Measurements from ENCODE around the gene ADAMTS2. TPM values are rescaled to one million over a fixed set of nuclear protein-coding genes. Genes with fewer than 3 reads are reported as not detected.

ADAMTS2 gene
- total RNA-seq, 1 donor from 2014 or later: 93.2 TPM

DNA sequence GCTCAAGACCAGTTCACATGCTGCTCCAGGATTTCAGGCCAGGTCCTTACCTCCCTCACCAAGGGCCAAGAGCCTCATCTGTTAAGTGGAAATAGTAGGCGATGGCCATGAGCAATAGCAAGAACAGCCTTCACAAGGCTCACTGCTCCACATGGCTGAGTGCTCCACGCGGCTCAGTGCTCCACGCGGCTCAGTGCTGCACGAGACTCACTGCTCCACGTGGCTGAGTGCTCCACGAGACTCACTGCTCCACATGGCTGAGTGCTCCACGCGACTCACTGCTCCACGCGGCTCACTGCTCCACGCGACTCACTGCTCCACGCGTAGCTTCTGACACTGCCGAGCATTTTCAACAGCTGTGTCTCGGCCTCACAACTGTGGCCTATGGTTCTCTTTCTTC lies 36.4 kb upstream of the ADAMTS2 start:
- Mint-ChIP-seq H3K27ac (ENCODE audit: unreplicated experiment) (no peak overlapping the region), H3K4me1 (ENCODE audit: low read depth) (peaks cover 30% of the 10 kb centered on the region), H3K36me3 (ENCODE audit: low read depth) (no peaks in the 10 kb centered on the region), H3K27me3 (ENCODE audit: low read depth) (no peaks in the 10 kb centered on the region), H3K4me3 (ENCODE audit: unreplicated experiment) (no peak overlapping the region), H3K9me3 (ENCODE audit: low read depth) (no peaks in the 10 kb centered on the region)
- TF ChIP-seq, protein P1, sequence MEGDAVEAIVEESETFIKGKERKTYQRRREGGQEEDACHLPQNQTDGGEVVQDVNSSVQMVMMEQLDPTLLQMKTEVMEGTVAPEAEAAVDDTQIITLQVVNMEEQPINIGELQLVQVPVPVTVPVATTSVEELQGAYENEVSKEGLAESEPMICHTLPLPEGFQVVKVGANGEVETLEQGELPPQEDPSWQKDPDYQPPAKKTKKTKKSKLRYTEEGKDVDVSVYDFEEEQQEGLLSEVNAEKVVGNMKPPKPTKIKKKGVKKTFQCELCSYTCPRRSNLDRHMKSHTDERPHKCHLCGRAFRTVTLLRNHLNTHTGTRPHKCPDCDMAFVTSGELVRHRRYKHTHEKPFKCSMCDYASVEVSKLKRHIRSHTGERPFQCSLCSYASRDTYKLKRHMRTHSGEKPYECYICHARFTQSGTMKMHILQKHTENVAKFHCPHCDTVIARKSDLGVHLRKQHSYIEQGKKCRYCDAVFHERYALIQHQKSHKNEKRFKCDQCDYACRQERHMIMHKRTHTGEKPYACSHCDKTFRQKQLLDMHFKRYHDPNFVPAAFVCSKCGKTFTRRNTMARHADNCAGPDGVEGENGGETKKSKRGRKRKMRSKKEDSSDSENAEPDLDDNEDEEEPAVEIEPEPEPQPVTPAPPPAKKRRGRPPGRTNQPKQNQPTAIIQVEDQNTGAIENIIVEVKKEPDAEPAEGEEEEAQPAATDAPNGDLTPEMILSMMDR (IDR thresholded peaks at IDR 0.05): no peak
- DNase-seq (ENCODE audit: low spot score): peak; percentile 54

DNA sequence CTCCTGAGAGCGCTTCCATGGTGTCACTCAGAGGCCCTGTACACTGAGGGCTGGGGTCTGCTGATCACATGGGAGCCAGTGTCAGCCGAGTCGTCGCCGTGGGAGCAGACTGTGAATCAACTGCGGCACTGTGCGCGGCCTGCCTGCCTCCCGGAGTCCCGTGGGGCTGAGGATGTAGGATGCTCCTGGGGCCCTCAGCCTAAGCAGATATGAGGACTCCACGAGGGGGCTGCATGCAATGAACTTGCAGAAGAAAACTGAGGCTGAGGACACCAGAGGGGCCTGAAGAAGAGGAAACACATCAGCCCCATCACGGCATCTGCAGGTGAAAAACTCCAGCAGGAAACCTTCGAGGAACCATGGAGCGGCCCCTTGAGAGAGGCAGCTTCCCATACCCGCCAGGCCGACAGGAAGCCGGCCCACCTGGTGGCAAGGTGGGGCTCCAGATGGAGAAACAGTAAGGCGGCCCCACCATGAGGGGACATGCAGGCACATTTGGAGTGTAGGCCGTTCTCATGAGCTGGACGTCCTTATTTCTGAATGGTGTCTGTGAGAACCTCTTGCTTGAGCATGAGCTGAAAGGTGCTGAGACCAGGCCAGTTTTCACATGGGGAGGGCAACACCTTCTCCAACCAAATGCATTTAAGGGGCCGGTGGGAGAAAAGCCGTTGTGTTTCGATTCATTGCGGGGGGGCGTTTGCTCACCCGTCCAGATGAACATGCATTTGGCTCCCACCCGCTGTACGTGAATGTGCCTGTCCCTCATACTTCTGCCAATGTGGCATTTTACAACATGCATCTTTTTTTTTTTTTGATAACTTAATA lies 35.2 kb upstream of the ADAMTS2 start:
- no peak overlapping the region for H3K4me3 Mint-ChIP-seq (ENCODE audit: unreplicated experiment)
- TF ChIP-seq, protein P1 (IDR thresholded peaks at IDR 0.05): no peak
- H3K9me3 Mint-ChIP-seq (ENCODE audit: low read depth): no peaks in the 10 kb centered on the region
- DNase-seq (ENCODE audit: low spot score): peak; percentile 72
- H3K4me1 Mint-ChIP-seq (ENCODE audit: low read depth): peaks cover 32% of the 10 kb centered on the region
- peak overlapping the region; percentile 5 for H3K27ac Mint-ChIP-seq (ENCODE audit: unreplicated experiment)
- H3K27me3 Mint-ChIP-seq (ENCODE audit: low read depth): no peaks in the 10 kb centered on the region
- H3K36me3 Mint-ChIP-seq (ENCODE audit: low read depth): no peaks in the 10 kb centered on the region

DNA sequence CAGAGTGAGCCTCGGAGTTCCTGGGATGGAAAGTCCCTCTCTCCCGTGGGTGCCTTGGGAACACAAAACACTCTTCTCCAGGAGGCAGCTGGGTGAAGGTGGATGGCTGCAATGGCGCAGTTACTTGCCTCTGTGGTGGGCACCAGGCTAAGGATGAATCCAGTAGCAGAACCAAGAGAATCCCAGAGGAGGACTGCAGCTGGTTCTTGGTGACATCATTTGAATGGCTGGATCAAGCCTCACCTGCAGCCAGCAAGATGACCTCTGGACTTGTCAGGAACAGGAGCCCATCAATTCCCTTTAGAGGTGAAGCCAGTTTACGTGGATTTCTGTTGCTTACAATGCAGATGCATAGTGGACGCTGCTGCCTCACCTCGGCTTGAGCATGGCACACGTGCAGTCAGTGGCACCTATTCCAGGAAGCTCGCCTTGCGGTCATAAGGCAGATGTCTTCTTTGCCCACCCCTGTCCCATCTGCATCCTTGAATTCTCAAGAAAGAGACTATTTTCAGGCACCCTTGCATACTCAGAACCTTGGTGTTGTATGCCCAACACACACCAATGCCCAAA lies 34.1 kb upstream of the ADAMTS2 start:
- Mint-ChIP-seq H3K9me3 (ENCODE audit: low read depth) (no peaks in the 10 kb centered on the region), H3K4me3 (ENCODE audit: unreplicated experiment) (no peak overlapping the region), H3K36me3 (ENCODE audit: low read depth) (no peaks in the 10 kb centered on the region), H3K27me3 (ENCODE audit: low read depth) (no peaks in the 10 kb centered on the region), H3K4me1 (ENCODE audit: low read depth) (peaks cover 37% of the 10 kb centered on the region), H3K27ac (ENCODE audit: unreplicated experiment) (peak overlapping the region; percentile 92)
- TF ChIP-seq, protein P1 (IDR thresholded peaks at IDR 0.05): no peak
- DNase-seq (ENCODE audit: low spot score): peak; percentile 44

DNA sequence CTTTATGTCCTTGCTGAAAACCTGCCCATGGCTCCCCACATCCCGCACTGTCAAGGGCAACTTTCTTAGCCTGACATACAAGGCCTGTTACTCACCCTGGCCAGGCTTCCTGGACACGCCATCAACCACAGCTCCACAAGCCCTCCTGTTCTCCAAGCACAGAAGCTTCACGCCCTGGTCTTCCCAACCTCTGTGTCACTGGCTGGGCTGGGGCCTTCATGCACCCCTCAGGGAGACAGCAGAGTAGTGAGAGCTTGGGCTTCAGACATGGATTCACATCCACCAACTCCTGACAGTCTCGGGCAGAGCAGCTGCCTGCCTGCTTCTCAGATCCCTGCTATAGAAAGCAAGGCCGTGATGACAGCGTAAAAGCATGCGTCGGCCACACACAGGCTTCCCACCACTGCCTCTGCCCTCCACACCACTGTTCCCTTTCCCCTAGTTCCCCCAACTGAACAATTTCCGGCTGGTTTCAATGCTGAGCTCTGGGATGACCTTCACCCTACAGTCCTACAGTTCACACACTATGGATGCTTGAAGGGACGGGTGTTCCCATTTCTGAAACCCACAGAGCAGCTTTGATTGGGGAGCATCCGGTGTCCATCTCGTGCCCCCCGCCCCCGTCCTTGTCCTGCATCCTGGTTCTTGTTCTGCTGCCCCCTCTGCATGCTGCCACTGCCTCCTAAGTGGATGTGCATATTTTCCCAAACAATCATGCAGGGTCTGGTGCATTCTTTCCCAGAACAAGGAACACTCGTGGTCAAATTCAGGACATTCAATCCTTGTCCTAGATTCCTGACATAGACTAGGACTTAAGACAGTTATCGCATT lies 33.4 kb upstream of the ADAMTS2 start:
- TF ChIP-seq, protein P1 (IDR thresholded peaks at IDR 0.05): no peak
- peak; percentile 50 for DNase-seq (ENCODE audit: low spot score)
- H3K27ac Mint-ChIP-seq (ENCODE audit: unreplicated experiment): peak overlapping the region; percentile 92
- peak overlapping the region; percentile 60 for H3K4me3 Mint-ChIP-seq (ENCODE audit: unreplicated experiment)
- peaks cover 4% of the 10 kb centered on the region for H3K36me3 Mint-ChIP-seq (ENCODE audit: low read depth)
- H3K4me1 Mint-ChIP-seq (ENCODE audit: low read depth): peaks cover 37% of the 10 kb centered on the region
- no peaks in the 10 kb centered on the region for H3K9me3 Mint-ChIP-seq (ENCODE audit: low read depth)
- no peaks in the 10 kb centered on the region for H3K27me3 Mint-ChIP-seq (ENCODE audit: low read depth)

DNA sequence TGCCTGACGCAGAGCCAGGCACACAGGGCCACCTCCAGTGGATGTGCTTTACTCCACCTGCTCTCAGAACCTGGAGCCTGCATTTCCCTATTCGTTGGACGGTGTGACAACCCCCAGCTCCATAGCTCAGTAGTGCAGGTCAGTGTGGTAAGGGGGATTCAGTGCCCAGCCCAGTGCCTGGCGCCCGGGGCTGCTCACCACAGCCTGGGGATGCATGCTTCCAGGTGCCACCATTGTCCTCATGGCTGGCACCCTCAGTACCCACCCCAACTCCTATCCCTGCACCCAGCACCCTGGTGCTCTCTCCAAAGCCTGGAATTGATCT lies 32.8 kb upstream of the ADAMTS2 start:
- H3K36me3 Mint-ChIP-seq (ENCODE audit: low read depth): peaks cover 4% of the 10 kb centered on the region
- no peaks in the 10 kb centered on the region for H3K27me3 Mint-ChIP-seq (ENCODE audit: low read depth)
- peak overlapping the region; percentile 60 for H3K4me3 Mint-ChIP-seq (ENCODE audit: unreplicated experiment)
- DNase-seq (ENCODE audit: low spot score): peak; percentile 40
- H3K4me1 Mint-ChIP-seq (ENCODE audit: low read depth): peaks cover 37% of the 10 kb centered on the region
- no peaks in the 10 kb centered on the region for H3K9me3 Mint-ChIP-seq (ENCODE audit: low read depth)
- peak overlapping the region; percentile 92 for H3K27ac Mint-ChIP-seq (ENCODE audit: unreplicated experiment)
- TF ChIP-seq, protein P1 (IDR thresholded peaks at IDR 0.05): no peak
